ENCODE results near the gene ZSWIM7.

The ZSWIM7 gene

GRCh38 chr17:15954222-15954621 lies 45.3 kb downstream of the ZSWIM7 start:
- peak; percentile 54 for DNase-seq (ENCODE audit: low read depth)

GRCh38 chr17:15952916-15953790 lies 46.4 kb downstream of the ZSWIM7 start:
- no peak for DNase-seq (ENCODE audit: low read depth)
- no peak for TF ChIP-seq CTCF (IDR thresholded peaks at IDR 0.05; ENCODE audit: control insufficient read depth, insufficient read depth, low read depth, low read length, missing control alignments)

More at GRCh38 chr17:15954222-15954621, 45.3 kb downstream of the ZSWIM7 start:
- no peak overlapping the region for H3K4me3 ChIP-seq (ENCODE audit: control insufficient read depth, low read depth, low read length)
- TF ChIP-seq CTCF (IDR thresholded peaks at IDR 0.05; ENCODE audit: control insufficient read depth, insufficient read depth, low read depth, low read length, missing control alignments), result no peak

GRCh38 chr17:15952048-15952532 lies 47.4 kb downstream of the ZSWIM7 start:
- TF ChIP-seq CTCF (IDR thresholded peaks at IDR 0.05; ENCODE audit: control insufficient read depth, insufficient read depth, low read depth, low read length, missing control alignments), result no peak
- H3K4me3 ChIP-seq (ENCODE audit: control insufficient read depth, low read depth, low read length), result no peak overlapping the region
- no peak for DNase-seq (ENCODE audit: low read depth)

More at GRCh38 chr17:15952916-15953790, 46.4 kb downstream of the ZSWIM7 start:
- H3K4me3 ChIP-seq (ENCODE audit: control insufficient read depth, low read depth, low read length), result no peak overlapping the region

GRCh38 chr17:15951368-15952047 lies 48.0 kb downstream of the ZSWIM7 start:
- TF ChIP-seq CTCF (IDR thresholded peaks at IDR 0.05; ENCODE audit: control insufficient read depth, insufficient read depth, low read depth, low read length, missing control alignments), result no peak
- DNase-seq (ENCODE audit: low read depth), result no peak
- H3K4me3 ChIP-seq (ENCODE audit: control insufficient read depth, low read depth, low read length), result no peak overlapping the region

DNA sequence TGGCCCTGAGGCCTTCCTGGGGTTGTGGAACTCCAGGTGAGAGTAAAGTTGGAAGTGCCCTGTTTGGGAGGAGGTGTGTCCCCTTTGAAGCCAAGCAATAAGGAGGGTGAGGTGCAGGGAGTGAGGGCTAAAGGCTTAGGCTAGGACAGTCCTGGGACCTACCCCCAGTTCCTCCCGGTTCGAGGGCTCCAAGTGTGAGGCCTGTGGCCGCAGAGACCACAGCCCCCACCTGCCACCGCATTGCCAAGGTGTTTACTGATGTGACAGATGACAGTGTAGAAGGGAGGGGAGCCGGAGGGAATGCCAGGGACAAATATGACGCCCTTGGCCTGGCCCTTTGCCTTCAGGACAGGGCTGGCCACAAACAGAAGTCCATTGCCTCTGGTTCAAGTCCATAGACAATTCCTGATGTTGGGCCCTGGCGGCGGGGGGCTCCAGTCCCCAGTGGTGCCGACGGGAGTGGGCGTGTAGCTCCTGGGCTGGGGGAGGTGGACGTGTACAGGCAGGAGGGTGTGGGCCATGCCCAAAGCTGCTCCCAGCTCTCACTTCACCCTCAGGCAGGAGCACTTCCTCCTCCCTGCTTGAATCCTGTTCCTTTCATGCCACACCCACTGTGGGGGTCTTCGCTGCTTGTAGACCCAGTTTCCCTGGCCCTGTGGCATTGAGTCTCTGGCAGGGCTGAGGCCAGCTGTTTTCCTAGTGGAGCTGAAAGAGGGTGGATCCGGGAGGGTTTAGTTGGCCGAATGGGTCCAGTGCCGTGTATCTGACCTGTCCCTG lies 51.3 kb downstream of the ZSWIM7 start:
- no peak overlapping the region for H3K4me3 ChIP-seq (ENCODE audit: control insufficient read depth, low read depth, low read length)
- TF ChIP-seq CTCF (IDR thresholded peaks at IDR 0.05; ENCODE audit: control insufficient read depth, insufficient read depth, low read depth, low read length, missing control alignments), result no peak

DNA sequence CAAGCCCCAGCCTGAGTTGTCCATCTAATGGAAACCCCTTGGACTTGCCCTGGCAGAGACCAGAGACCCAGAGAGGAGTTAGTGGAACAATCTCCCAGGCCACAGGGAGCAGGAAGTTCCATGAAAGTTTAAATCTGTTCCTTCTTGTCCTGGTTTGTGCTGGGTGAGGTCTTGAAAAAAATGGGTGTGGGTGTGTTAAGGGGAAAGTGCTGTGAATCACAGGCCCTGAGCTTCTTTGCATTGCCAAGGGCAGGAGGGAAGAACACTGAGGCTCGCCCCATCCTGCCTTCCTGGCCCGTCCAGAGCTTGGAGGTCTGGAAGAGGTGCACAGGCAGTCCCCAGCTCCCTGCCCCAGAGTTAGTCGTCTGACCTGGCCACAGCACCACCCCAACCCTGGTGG lies 52.2 kb downstream of the ZSWIM7 start:
- no peak for DNase-seq (ENCODE audit: low read depth)
- H3K4me3 ChIP-seq (ENCODE audit: control insufficient read depth, low read depth, low read length), result no peak overlapping the region
- TF ChIP-seq CTCF (IDR thresholded peaks at IDR 0.05; ENCODE audit: control insufficient read depth, insufficient read depth, low read depth, low read length, missing control alignments), result no peak

More for the DNA sequence above, 51.3 kb downstream of the ZSWIM7 start:
- no peak for DNase-seq (ENCODE audit: low read depth)

Measured in AG09309 (cell line).